Stimulated activated CD8-positive, alpha-beta memory T cell treated with anti-CD3 and anti-CD28 coated beads, Interleukin-15, amount 100 ng/mL, for 48 hours (primary cell): ENCODE data around the gene PKHD1.

ENCODE experiments used
- DNase-seq, 2 donors: peaks; one replicate each; pipeline ENCODE4 v3.0.0-alpha.2; 2020; ENCODE audit warnings: low read depth in 2 of 2

The PKHD1 gene

DNA sequence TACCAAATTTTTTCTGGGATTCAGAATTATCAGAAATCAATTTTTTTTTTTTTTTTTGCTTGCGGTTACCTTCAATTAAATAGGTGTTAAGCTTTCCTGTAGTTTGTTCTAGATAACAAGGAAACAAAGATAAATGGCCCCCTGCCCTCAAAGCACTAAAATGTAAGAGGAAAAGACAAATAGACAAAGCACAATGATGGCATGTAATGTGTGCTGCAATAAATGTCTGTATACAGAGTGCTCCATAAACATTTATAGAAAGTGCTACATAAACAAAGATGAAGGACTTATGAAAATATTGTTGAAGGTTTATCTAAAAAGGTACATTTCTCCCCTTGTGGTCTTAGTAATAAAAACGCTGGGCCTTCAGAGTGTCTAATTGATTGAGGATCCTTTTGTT lies 384.6 kb downstream of the PKHD1 start:
- no peak for DNase-seq

DNA sequence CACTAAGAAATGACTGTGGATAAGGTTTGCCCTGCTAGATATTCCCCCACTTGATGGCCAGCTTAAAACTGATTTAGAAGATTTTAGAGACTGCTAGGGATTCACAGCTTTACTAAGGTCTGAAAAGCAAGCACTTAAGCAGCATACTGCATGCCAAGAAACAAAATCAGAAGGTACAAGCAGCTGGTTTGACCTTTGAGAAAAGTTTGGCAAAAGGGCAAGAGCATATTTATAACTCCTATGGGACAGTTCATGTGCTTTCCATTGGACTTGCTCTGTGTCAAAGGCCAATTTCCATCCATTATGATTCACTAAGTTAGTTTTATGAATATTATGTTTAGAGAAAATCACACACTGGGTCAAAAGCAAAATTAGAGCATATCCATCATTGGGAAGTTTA lies 402.8 kb downstream of the PKHD1 start:
- DNase-seq, result no peak

GRCh38 chr6:51684038-51684437 lies 403.4 kb downstream of the PKHD1 start:
- no peak for DNase-seq

DNA sequence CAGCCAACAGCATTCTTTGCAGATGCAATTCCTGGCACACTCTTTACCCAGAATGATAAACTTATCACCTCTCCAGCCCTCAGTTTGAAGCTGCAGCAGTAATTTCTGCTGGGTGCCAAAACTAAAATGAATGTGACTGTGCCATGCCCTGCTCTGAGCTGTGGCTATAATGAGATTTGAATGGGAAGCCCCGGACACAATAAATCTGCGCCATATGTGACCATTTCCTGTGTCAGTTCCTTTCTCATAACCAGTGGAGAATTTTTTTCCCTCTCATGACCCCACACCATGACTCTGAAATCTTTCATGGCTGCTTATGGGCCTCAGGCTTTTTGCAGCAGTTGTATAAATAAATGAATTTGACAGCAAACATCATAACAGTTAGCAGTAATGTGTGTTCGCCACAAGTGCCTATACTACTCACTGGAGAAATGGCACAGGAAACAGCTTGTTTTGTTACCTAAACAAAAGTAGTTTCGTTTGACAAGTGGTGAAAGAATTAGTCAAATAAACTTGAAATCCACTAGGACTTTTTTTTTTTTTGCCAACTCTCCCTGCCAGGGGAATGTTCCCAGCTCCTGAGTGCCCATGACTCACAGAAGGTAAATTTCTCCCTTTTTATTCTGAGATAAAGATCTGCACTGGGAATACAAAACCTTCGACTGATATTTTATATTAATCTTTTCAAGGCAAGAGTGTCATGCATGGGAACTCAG lies 408.4 kb downstream of the PKHD1 start:
- no peak for DNase-seq

GRCh38 chr6:51678274-51678673 lies 409.1 kb downstream of the PKHD1 start:
- no peak for DNase-seq

GRCh38 chr6:51675922-51676275 lies 411.5 kb downstream of the PKHD1 start:
- DNase-seq, result no peak

DNA sequence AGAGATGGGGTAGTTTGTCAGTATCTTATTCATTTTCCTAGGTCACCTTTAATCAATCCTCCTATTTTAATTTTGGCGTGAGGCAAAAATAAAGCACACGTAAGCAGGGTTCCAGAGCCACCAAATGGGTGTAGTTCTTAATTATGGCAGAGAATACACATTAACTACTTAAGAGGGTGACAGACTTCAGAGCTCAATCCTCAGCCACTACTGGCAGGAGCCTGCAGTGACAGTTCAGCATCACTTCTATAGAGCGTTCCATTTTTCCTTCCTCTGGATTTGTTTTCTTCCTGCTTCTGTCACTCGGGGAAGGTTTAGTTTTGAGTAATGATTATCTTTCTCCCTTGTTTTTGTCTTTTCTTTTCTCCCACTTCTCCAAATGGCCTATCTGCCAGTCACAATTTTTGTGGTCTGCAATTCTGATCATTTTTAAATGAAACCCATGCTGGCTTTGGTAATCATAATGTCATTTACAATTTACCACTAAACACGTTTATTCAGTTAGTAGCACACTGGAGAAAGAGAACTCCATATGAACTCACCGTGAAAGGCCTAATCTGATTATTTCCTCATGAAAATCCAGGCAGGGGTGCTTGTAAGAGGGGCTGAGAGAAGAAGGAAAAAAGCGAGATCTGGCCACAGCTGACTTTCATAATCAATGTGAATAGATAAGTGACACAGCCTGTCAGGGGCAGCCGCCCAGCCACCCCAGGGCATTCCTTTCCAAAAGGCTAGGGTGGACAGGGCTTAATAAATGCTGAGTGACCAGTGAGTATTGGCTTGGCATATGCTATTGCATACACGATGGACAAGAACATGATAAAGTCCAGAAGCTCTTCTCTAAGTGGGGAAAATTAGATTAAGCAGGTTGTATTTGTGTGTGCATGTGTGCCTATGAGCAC lies 412.1 kb downstream of the PKHD1 start:
- no peak for DNase-seq

DNA sequence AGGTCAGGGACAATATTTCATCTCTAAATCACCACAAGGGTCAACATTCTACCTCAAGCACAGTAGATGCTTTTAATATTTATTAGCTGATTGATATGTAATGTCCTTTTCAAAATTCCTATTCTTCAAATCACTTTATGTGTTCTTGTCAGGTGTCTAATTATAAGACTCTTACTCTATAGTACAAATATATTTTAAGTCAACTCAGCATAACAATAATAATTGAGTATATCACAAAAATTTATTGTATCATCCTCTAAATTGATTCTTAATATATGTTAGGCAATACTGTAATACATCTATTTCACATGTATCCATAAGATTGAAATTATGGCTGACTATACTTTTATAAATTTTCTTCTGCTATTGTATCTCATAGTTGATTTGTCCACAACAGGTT lies 423.9 kb downstream of the PKHD1 start:
- no peak for DNase-seq

- no peak for DNase-seq
Measured at GRCh38 chr6:51660767-51661166, 426.6 kb downstream of the PKHD1 start.

GRCh38 chr6:51657491-51657890 lies 429.9 kb downstream of the PKHD1 start:
- no peak for DNase-seq

DNA sequence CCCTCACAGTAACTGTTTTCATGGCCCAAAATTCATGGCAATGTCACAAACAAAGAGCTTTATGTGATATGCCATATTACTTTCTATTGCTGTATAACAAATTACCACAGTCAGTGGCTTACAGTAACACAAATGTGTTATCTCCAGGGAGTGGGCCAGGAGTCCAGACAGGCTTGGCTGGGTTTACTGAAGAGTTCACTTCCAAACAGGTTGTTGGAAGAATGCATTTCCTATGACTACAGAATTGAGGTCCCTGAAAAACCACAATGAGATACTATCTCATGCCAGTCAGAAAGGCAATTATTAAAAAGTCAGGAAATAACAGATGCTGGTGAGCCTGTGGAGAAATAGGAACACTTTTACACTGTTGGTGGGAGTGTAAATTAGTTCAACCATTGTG lies 431.9 kb downstream of the PKHD1 start:
- no peak for DNase-seq

DNA sequence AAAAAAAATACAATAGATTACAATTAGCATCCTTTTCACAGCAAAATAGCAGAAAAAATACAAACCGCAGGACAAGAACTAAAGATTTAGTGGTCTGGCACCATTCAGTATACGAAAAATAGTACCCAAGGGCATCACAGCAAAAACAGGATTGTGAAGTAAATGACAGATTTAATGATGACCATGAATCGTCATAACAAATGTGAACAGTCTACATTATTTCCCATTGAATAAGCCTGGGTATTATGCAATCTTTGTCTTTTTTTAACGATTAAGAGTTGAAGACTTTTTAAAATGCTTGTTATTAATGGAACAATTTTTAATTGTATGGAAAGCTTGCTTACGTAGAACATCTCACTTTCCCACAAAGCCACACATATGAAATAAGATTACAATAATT lies 432.8 kb downstream of the PKHD1 start:
- no peak for DNase-seq

DNA sequence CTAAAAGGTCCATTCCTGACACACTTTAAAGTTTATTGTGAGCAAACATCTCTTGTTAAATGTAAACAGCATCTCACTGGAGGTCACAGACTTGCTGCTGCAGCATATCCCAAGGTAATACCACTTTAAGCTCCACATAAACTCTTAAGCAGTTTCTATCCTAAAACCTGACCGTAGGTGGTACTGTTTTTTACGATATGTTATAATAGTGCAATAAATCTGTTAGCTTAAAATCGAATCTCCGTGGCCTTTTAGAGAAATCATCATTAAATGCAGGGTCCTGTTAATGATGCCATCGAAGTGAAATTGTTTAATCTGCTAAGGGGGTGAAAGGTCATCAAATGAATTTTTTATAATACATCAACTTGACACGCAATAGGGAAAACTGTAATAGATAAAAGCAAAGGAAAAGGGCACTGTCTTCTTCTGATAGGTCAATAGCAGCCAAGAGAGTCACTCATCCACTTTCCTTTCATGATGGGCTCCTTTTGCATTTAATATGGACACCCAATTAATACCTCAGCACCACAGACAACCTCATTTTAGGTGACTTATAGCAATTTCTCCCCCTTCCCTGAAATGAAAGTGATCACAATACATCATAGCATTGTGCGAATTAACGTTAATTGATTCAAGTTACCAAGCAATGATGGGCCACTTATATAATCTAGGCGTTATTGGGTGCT lies 436.1 kb downstream of the PKHD1 start:
- DNase-seq, result no peak

- no peak for DNase-seq
Measured at GRCh38 chr6:51648774-51649173, 438.6 kb downstream of the PKHD1 start.

DNA sequence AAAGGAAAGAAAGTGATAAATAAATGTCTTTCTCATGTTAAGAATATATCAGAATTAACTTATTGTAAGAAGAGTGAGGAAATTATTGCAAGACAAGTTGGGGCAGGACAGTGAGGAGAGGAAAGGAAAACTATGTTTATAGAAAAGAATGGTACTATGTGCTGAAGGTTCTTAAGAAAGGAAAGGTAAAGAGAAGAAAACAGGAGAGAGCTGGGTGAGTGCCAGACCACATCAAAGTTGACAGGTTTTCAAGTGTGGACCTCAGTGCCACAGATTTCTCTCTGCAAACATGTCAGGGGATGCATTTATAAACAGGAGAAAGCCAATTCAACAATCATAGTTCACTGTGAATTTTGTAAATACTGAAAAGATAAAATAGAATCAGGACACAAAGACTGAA lies 439.2 kb downstream of the PKHD1 start:
- no peak for DNase-seq

GRCh38 chr6:51644426-51644825 lies 443.0 kb downstream of the PKHD1 start:
- no peak for DNase-seq

DNA sequence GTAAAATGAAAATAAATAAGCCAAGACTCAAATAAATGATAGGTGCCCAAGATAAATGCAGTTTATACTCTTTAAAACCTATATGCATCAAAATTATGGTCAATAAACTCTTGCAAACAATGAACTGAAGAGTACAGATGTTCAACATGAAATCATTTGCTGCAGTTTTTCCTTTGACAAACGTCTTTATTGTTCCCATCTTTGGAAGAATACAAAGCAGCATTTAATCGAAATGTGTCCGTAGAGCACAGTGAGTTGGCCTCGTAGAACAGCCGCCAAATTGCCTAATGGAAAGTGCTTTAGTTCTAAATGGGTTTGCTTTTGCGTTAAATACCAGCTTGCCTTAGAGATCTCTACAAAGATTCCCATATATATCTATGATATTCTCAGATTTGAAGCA lies 447.4 kb downstream of the PKHD1 start:
- no peak for DNase-seq

DNA sequence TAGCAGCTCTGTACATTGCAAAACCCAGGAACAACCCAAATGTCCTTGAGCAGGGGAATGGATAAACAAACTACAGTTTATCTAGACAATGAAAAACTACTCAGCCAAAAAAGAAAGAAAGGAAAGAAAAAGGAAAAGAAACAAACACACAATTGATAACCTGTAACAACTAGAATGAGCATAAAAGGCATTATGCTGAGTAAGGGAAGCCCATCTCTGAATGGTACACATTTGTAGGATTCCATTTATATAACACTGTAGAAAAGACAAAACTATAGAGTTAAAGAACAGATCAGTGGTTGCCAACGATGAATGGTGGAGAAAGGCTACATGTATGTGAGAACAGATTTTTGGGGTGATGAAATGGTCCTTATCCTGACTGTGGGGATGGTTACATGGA lies 454.0 kb downstream of the PKHD1 start:
- no peak for DNase-seq

DNA sequence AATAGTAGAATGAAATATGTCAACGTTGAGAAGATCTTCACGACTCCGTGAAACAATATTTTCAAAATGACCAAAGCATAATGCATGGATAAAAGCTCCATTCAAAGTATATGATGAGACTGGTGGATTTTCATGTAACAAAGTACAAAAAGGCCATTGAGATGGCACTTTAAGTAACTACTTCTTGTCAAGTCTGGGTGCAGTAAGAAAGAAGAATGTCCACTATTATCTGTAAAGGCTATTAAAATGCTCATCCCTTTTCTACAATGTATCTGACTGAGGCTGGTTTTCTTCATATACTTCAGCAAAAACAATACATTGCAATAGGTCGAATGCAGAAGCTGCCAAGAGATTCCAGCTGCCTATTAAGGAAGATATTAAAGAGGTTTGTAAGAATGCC lies 457.4 kb downstream of the PKHD1 start:
- no peak for DNase-seq

- DNase-seq, result no peak
Measured at GRCh38 chr6:51626391-51626790, 461.0 kb downstream of the PKHD1 start.

DNA sequence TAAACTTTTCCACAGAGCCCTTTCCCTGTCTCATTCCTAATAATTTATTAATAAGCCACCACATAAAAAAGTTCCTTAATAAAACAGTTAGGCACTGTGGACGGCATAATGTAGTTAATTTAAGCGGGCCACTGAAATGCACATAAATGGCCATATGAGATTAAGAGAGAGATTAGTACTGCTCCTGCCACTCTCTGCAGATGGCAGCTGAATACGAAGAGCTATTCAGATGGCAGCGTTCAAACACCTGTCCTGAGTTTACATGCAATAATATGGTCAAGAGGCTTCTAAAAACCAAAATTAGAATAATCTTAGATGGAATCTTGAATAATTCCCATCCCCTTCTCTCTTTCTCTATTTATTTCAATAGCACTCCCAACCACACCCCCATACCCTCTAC lies 461.8 kb downstream of the PKHD1 start:
- DNase-seq, result no peak

- DNase-seq, result no peak
Measured at GRCh38 chr6:51620971-51621370, 466.4 kb downstream of the PKHD1 start.
